HG03558 (cell line): Measurements from ENCODE around the gene PADI1.

Experiments
- ATAC-seq: cut with Tn5 transposase; IDR thresholded peaks from one replicate; pipeline ENCODE4 v1.9.1; 2021; ENCODE audit warnings: moderate number of reproducible peaks; ENCODE audit not compliant: unreplicated experiment; ENCODE audit errors: extremely low read depth

The PADI1 gene

GRCh38 chr1:17177651-17178050 lies 27.3 kb upstream of the PADI1 start:
- ATAC-seq, result no peak

GRCh38 chr1:17181781-17182464 lies 23.0 kb upstream of the PADI1 start:
- ATAC-seq, result no peak

GRCh38 chr1:17183388-17184160 lies 21.4 kb upstream of the PADI1 start:
- no peak for ATAC-seq

GRCh38 chr1:17184161-17184665 lies 20.7 kb upstream of the PADI1 start:
- ATAC-seq, result no peak

GRCh38 chr1:17184822-17185484 lies 20.0 kb upstream of the PADI1 start:
- ATAC-seq, result no peak

GRCh38 chr1:17185485-17185860 lies 19.5 kb upstream of the PADI1 start:
- ATAC-seq, result no peak

- ATAC-seq, result no peak
These were observed 18.6 kb upstream of the PADI1 start for GRCh38 chr1:17186216-17186909.

GRCh38 chr1:17187051-17187450 lies 17.9 kb upstream of the PADI1 start:
- no peak for ATAC-seq

- no peak for ATAC-seq
These were observed 16.7 kb upstream of the PADI1 start for GRCh38 chr1:17188217-17188616.

GRCh38 chr1:17188889-17189631 lies 15.9 kb upstream of the PADI1 start:
- no peak for ATAC-seq

- no peak for ATAC-seq
These were observed 15.3 kb upstream of the PADI1 start for GRCh38 chr1:17189632-17189990.

GRCh38 chr1:17190010-17190995 lies 14.6 kb upstream of the PADI1 start:
- no peak for ATAC-seq

- ATAC-seq, result no peak
These were observed 13.0 kb upstream of the PADI1 start for GRCh38 chr1:17191990-17192242.

GRCh38 chr1:17192394-17193221 lies 12.3 kb upstream of the PADI1 start:
- no peak for ATAC-seq

- ATAC-seq, result no peak
These were observed 11.5 kb upstream of the PADI1 start for GRCh38 chr1:17193222-17194132.

GRCh38 chr1:17194133-17194475 lies 10.8 kb upstream of the PADI1 start:
- no peak for ATAC-seq
